NCI-H2081 treated with DMSO at 0.1 percent for 48 hours (cell line): ENCODE results near the gene SYNM.
"Not testable (repeated sequence)": the region's sequence is repeated elsewhere in the genome, so short reads cannot be mapped to it uniquely, and the experiment has no call there.

Experiments used
- DNase-seq: peaks from one replicate; lab custom pipeline; 2025; lab: John Stamatoyannopoulos, UW

The SYNM gene

GRCh38 chr15:99105514-99106341 is 848 bp downstream of the SYNM start:
- DNase-seq = peak; percentile 3

- DNase-seq = no peak
These were observed 1.7 kb downstream of the SYNM start for GRCh38 chr15:99106417-99107220.

- DNase-seq = no peak
These were observed 4.1 kb downstream of the SYNM start for GRCh38 chr15:99108993-99109392.

- DNase-seq = no peak
These were observed 4.7 kb downstream of the SYNM start for GRCh38 chr15:99109555-99110021.

GRCh38 chr15:99110093-99110492 is 5.2 kb downstream of the SYNM start:
- DNase-seq = no peak

- DNase-seq = no peak
These were observed 5.9 kb downstream of the SYNM start for GRCh38 chr15:99110581-99111320.

- not testable (repeated sequence) for DNase-seq
These were observed 6.8 kb downstream of the SYNM start for GRCh38 chr15:99111641-99112040.

GRCh38 chr15:99113547-99114271 is 8.8 kb downstream of the SYNM start:
- DNase-seq = no peak

- DNase-seq = no peak
These were observed 9.8 kb downstream of the SYNM start for GRCh38 chr15:99114511-99115299.

GRCh38 chr15:99115300-99116215 is 10.7 kb downstream of the SYNM start:
- DNase-seq = no peak

GRCh38 chr15:99117111-99117510 is 12.2 kb downstream of the SYNM start:
- no peak for DNase-seq

GRCh38 chr15:99117563-99118257 is 12.8 kb downstream of the SYNM start:
- no peak for DNase-seq

- no peak for DNase-seq
These were observed 13.4 kb downstream of the SYNM start for GRCh38 chr15:99118258-99118632.

- DNase-seq = no peak
These were observed 14.1 kb downstream of the SYNM start for GRCh38 chr15:99118801-99119546.

GRCh38 chr15:99120050-99120777 is 15.3 kb downstream of the SYNM start:
- no peak for DNase-seq

GRCh38 chr15:99121207-99121606 is 16.3 kb downstream of the SYNM start:
- no peak for DNase-seq

GRCh38 chr15:99121691-99122410 is 17.0 kb downstream of the SYNM start:
- no peak for DNase-seq
